Activated naive CD8-positive, alpha-beta T cell (primary cell): ENCODE measurements around the gene CEACAM18.
"Not testable (repeated sequence)": the region's sequence is repeated elsewhere in the genome, so short reads cannot be mapped to it uniquely, and the experiment has no call there.

Experiments used
- H3K27ac Mint-ChIP-seq: one replicate; pipeline ENCODE4 v1.8.0; 2021; ENCODE audit warnings: mixed read lengths
- H3K27me3 Mint-ChIP-seq: one replicate; pipeline ENCODE4 v1.8.0; 2021; ENCODE audit warnings: mixed read lengths
- H3K36me3 Mint-ChIP-seq: one replicate; pipeline ENCODE4 v1.8.0; 2021; ENCODE audit warnings: mixed read lengths
- H3K4me1 Mint-ChIP-seq: one replicate; pipeline ENCODE4 v1.8.0; 2021; ENCODE audit warnings: low read depth, mixed read lengths
- H3K4me3 Mint-ChIP-seq: one replicate; pipeline ENCODE4 v1.8.0; 2021; ENCODE audit warnings: mild to moderate bottlenecking, mixed read lengths
- H3K9me3 Mint-ChIP-seq: one replicate; pipeline ENCODE4 v1.8.0; 2021; ENCODE audit warnings: low read depth, mixed read lengths

Gene CEACAM18

DNA sequence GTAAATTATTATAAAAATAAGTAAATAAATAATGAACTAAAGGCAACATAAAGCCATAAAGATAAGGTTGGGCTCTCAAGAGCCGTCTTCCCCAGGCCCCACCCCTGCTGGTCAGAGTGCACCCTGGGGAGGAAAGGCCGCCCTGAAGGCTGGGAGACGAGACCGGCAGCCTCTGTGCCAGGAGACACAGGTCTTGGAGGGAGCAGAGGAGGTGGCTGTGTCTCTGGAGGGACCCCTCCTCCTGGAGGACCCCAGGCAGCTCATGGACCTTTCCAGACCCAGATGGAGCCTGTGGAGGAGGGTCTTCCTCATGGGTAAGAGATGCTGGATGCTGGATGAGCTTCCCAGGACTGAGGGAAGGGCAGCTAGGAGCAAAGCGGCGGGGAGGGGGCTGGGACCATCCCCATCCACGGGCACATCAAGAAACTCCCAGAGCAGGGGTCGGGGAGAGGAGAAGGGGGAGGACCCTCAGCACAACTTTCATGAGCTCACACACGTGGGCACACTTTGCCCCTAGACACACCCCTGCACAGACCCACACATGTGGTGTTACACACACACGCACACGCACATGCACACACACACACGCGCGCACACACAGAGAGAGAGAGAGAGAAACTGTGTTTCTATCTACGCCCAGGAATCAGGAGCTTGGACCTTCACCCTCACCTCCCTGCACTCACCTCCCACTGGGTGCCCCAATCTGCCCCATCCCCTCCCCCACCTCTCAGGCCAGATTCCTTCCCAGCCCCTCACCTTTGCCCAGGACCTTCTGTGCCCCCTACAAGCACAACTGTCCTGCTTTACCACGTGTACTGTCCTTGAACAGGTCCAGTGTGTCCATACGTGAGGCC, at the start of gene CEACAM18:
Gene CEACAM18 (plus strand): TSS at position 159 of the 854 bp plus-strand sequence.
- H3K4me1 Mint-ChIP-seq: peaks cover 44% of the 10 kb centered on the region
- H3K4me3 Mint-ChIP-seq: peak within 1 kb of the TSS; percentile 27
- no peaks in the 10 kb centered on the region for H3K9me3 Mint-ChIP-seq
- peaks cover 3% of the 10 kb centered on the region for H3K27me3 Mint-ChIP-seq
- no peaks in the 10 kb centered on the region for H3K36me3 Mint-ChIP-seq
- peak within 1 kb of the TSS; percentile 88 for H3K27ac Mint-ChIP-seq

DNA sequence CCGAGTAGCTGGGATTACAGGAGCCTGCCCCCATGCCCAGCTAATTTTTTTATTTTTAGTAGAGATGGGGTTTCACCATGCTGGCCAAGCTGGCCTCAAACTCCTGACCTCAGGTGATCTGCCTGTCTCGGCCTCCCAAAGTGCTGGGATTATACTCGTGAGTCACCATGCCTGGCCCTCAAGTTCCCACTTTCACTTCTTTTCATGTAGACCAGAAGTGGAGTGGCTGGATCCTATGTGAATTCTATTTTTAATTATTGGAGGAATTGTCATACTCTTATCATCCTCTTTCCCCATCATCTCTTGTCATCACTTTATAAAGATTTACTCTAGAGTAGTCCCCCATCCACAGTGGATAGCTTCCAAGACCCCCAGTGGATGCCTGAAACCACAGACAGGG, 48.1 kb upstream of the CEACAM18 start:
- H3K9me3 Mint-ChIP-seq: no peaks in the 10 kb centered on the region
- H3K4me1 Mint-ChIP-seq: peaks cover 9% of the 10 kb centered on the region
- no peaks in the 10 kb centered on the region for H3K27me3 Mint-ChIP-seq
- H3K4me3 Mint-ChIP-seq: no peak overlapping the region
- no peak overlapping the region for H3K27ac Mint-ChIP-seq
- no peaks in the 10 kb centered on the region for H3K36me3 Mint-ChIP-seq

DNA sequence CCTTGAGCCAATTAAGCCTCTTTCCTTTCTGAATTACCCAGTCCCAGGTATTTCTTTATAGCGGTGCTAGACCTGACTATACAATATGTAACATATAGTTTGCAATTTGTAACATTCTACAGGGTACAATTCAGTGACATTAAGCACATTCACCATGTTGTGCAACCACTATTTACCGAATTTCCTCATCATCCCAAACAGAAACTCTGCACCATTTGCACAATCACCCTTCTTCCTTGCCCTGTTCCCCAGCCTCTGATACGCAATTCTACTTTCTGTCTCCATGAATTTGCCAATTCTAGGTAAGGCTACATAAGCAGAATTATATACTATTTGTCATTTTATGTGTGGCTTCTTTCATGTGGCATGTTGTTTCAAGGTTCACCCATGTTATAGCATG, 47.2 kb upstream of the CEACAM18 start:
- no peak overlapping the region for H3K27ac Mint-ChIP-seq
- H3K27me3 Mint-ChIP-seq: no peaks in the 10 kb centered on the region
- H3K9me3 Mint-ChIP-seq: no peaks in the 10 kb centered on the region
- H3K36me3 Mint-ChIP-seq: no peaks in the 10 kb centered on the region
- H3K4me1 Mint-ChIP-seq: peaks cover 7% of the 10 kb centered on the region
- H3K4me3 Mint-ChIP-seq: no peak overlapping the region

- peak overlapping the region; percentile 22 for H3K27ac Mint-ChIP-seq
- H3K4me3 Mint-ChIP-seq: no peak overlapping the region
- H3K27me3 Mint-ChIP-seq: no peaks in the 10 kb centered on the region
- H3K4me1 Mint-ChIP-seq: peaks cover 11% of the 10 kb centered on the region
- no peaks in the 10 kb centered on the region for H3K36me3 Mint-ChIP-seq
- H3K9me3 Mint-ChIP-seq: no peaks in the 10 kb centered on the region
Observed at GRCh38 chr19:51433043-51433442, 45.3 kb upstream of the CEACAM18 start.

DNA sequence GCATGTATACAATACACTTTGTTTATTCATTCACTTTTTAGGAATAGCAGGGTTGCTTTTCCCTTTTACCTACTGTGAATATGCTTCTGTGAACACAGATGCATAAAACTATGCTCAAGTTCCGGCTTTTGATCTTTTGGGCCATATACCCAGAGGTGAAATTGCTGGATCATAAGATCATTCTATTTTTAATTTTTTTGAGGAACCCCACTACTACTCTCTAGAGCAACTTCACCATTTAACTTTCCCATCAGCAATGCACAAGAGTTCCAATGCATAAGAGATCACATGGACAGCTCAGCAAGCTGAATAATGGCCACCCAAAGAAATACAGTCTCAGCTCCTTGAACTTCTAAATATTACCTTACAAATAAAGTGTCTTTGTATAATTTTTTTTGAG, 43.9 kb upstream of the CEACAM18 start:
- Mint-ChIP-seq H3K4me1 (peaks cover 25% of the 10 kb centered on the region), H3K4me3 (no peak overlapping the region), H3K9me3 (no peaks in the 10 kb centered on the region), H3K27me3 (no peaks in the 10 kb centered on the region), H3K27ac (peak overlapping the region; percentile 34), H3K36me3 (no peaks in the 10 kb centered on the region)

- H3K36me3 Mint-ChIP-seq: peaks cover 2% of the 10 kb centered on the region
- H3K9me3 Mint-ChIP-seq: no peaks in the 10 kb centered on the region
- no peaks in the 10 kb centered on the region for H3K27me3 Mint-ChIP-seq
- H3K4me3 Mint-ChIP-seq: no peak overlapping the region
- peak overlapping the region; percentile 98 for H3K27ac Mint-ChIP-seq
- H3K4me1 Mint-ChIP-seq: peaks cover 62% of the 10 kb centered on the region
Observed at GRCh38 chr19:51439021-51439465, 39.3 kb upstream of the CEACAM18 start.

GRCh38 chr19:51440052-51440451, 38.3 kb upstream of the CEACAM18 start:
- Mint-ChIP-seq H3K4me1 (peaks cover 63% of the 10 kb centered on the region), H3K27me3 (no peaks in the 10 kb centered on the region), H3K27ac (peak overlapping the region; percentile 98), H3K4me3 (peak overlapping the region; percentile 81), H3K9me3 (no peaks in the 10 kb centered on the region), H3K36me3 (peaks cover 2% of the 10 kb centered on the region)

DNA sequence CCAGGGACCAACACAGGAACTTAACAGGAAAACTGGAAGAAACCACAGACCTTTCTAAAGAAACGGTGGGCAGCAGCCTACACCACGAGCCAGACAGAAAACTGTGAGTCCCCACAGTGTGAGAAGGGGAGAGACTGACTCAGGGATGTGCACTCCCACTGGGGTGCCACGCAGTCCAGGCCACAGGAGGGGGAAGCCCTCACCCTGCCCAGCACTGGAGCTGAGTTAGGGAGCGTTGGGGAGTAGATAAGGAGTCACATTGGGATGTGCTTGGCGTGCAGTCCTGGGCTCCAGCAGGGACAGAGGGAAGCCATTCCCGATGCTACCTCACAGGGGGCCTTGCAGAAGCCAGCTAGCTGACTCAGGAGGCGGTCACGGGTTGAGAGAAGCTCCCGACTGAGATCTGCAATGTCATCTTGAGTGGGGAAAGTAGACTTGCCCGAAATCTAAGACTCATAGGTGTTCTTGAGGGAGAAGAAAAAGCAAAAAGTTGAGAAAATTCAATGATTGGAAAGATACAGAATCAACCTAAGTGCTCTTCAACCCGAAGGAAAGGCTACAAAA, 37.4 kb upstream of the CEACAM18 start:
- Mint-ChIP-seq H3K9me3 (no peaks in the 10 kb centered on the region), H3K4me3 (peak overlapping the region; percentile 81), H3K27ac (peak overlapping the region; percentile 98), H3K36me3 (peaks cover 2% of the 10 kb centered on the region), H3K4me1 (peaks cover 69% of the 10 kb centered on the region), H3K27me3 (no peaks in the 10 kb centered on the region)

DNA sequence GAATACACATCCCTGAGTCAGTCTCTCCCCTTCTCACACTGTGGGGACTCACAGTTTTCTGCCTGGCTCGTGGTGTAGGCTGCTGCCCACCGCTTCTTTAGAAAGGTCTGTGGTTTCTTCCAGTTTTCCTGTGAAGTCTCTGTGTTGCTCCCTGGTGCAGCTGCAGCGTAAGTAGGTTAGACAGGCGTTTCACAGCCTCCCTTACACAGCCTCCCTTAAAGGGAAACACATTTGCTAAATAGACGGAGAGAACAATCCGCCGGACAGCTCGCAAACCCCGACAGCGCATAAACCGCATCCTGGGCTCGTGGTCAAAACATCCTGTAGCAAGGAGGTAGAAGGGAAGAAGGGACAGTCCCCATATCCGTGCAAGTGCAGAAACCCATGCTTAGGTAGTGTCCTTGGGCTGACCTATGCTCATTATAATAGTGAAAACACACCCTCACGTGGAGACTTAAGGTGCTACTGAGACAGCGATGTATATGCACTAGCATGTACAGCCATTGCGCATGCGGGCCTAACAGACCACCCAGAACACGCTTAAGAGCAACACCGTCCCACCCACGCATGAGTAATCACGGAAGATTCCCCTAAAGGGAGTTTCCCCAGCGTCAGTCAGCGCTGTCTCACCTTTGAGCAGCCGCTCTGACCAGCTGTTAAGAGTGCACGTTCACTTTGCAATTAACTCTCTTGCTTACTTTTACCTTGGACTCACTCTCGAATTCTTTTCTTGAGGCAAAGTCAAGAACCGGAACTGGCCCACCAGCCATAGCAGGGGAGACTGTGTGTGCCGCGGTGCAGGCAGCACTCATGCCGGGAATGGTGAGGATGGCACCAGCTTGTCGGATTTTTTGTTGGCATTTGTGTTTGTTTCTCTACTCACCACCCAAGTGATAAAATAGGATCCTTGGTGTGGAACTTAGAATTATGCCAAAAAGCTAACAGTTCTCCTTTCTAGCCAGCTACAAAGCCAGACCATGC, 36.6 kb upstream of the CEACAM18 start:
- Mint-ChIP-seq H3K4me1 (peaks cover 70% of the 10 kb centered on the region), H3K27me3 (no peaks in the 10 kb centered on the region), H3K9me3 (no peaks in the 10 kb centered on the region)

DNA sequence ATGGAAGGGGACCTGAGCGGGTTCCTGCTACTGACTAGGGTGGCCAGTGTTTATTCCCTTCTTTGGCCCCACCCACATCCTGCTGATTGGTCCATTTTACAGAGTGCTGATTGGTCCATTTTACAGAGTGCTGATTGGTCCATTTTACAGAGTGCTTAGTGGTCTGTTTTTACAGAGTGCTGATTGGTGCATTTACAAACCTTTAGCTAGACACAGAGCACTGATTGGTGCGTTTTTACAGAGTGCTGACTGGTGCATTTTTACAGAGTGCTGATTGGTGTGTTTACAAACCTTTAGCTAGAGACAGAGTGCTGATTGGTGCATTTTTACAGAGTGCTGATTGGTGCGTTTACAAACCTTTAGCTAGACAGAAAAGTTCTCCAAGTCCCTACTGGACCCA, 30.8 kb upstream of the CEACAM18 start:
- not testable (repeated sequence) for H3K9me3 Mint-ChIP-seq, H3K27me3 Mint-ChIP-seq, H3K36me3 Mint-ChIP-seq
- peak overlapping the region; percentile 88 for H3K27ac Mint-ChIP-seq
- peaks cover 64% of the 10 kb centered on the region for H3K4me1 Mint-ChIP-seq
- peak overlapping the region; percentile 75 for H3K4me3 Mint-ChIP-seq

More for the DNA sequence above, 36.6 kb upstream of the CEACAM18 start:
- peak overlapping the region; percentile 81 for H3K4me3 Mint-ChIP-seq
- peak overlapping the region; percentile 98 for H3K27ac Mint-ChIP-seq
- H3K36me3 Mint-ChIP-seq: peaks cover 2% of the 10 kb centered on the region

DNA sequence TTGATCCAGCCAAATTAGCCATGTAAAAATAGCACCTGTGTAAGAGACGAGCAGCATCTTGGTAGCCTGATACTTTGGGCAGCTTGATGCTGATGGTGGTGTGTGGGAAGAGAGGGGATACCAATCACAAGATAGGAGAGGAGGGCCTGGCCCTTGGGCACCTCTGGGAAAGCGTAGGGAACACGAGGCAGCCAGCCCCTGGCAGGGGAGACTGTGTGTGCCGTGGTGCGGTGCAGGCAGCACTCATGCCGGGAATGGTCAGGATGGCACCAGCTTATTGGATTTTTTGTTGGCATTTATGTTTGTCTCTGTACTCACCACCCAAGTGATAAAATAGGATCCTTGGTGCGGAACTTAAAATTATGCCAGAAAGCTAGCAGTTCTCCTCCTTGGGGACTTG, 30.3 kb upstream of the CEACAM18 start:
- H3K36me3 Mint-ChIP-seq: peaks cover 6% of the 10 kb centered on the region
- H3K4me3 Mint-ChIP-seq: peak overlapping the region; percentile 75
- peak overlapping the region; percentile 88 for H3K27ac Mint-ChIP-seq
- peaks cover 59% of the 10 kb centered on the region for H3K4me1 Mint-ChIP-seq
- no peaks in the 10 kb centered on the region for H3K9me3 Mint-ChIP-seq
- no peaks in the 10 kb centered on the region for H3K27me3 Mint-ChIP-seq

DNA sequence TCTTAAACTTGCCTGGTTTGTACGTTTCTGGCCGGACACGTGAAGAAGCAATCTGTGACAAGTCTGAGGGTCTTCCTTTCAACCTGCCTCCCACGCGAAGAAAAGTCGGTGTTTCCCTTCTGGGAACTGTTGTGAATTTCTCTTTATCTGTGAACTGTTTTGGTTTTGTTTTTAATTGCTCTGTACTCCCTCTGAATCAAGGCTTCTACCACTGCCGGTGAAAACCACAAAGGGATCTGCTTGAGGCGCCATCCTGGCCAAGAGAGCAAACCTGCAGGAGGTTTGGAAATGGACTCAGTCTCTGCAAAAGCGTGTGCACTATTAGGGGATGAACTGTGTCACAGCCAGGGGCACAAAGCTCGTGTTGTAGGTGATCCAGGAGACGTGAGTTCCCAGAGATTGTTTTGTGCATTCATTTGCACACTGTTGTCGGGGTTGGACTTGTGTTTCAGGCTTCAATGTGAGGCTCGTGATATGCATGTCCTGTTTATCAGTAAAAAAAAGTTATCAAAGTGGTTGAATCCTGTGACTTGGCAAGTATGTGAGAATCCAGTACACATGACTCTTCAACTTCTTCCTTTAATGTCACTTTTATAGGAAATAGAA, 29.8 kb upstream of the CEACAM18 start:
- Mint-ChIP-seq H3K4me1 (peaks cover 54% of the 10 kb centered on the region), H3K9me3 (no peaks in the 10 kb centered on the region), H3K27ac (peak overlapping the region; percentile 88), H3K4me3 (peak overlapping the region; percentile 75), H3K36me3 (peaks cover 5% of the 10 kb centered on the region), H3K27me3 (no peaks in the 10 kb centered on the region)

- peak overlapping the region; percentile 15 for H3K4me3 Mint-ChIP-seq
- peak overlapping the region; percentile 86 for H3K27ac Mint-ChIP-seq
- H3K36me3 Mint-ChIP-seq: peaks cover 5% of the 10 kb centered on the region
- H3K9me3 Mint-ChIP-seq: no peaks in the 10 kb centered on the region
- H3K27me3 Mint-ChIP-seq: no peaks in the 10 kb centered on the region
- peaks cover 43% of the 10 kb centered on the region for H3K4me1 Mint-ChIP-seq
Observed at GRCh38 chr19:51450730-51451307, 27.5 kb upstream of the CEACAM18 start.
